Trophoblast cell (in vitro differentiated cells and primary cell): ENCODE results near the gene SPOCK1.

Experiments
- DNase-seq, 2 donors: peaks; one replicate each; pipeline ENCODE4 v3.0.0-alpha.2; 2016
- H2AFZ ChIP-seq: 2 replicates; pipeline ENCODE4 v1.6.1; 2013; ENCODE audit warnings: low read length, moderate library complexity, mild to moderate bottlenecking; ENCODE audit not compliant: insufficient read depth, poor library complexity
- H2AK5ac ChIP-seq: 2 replicates; pipeline ENCODE4 v1.6.1; 2013; ENCODE audit warnings: mild to moderate bottlenecking, low read length
- H2BK120ac ChIP-seq: 2 replicates; pipeline ENCODE4 v1.6.1; 2013; ENCODE audit warnings: low read length, mild to moderate bottlenecking, moderate library complexity; ENCODE audit not compliant: insufficient read depth, poor library complexity
- H2BK12ac ChIP-seq: 2 replicates; pipeline ENCODE4 v1.6.1; 2013; ENCODE audit warnings: mild to moderate bottlenecking, low read length, moderate library complexity
- H2BK5ac ChIP-seq: 2 replicates; pipeline ENCODE4 v1.6.1; 2013; ENCODE audit warnings: low read length, low read depth, moderate library complexity, mild to moderate bottlenecking; ENCODE audit not compliant: poor library complexity
- H3K14ac ChIP-seq: 2 replicates; pipeline ENCODE4 v1.6.1; 2013; ENCODE audit warnings: mild to moderate bottlenecking, low read length
- H3K18ac ChIP-seq: 2 replicates; pipeline ENCODE4 v1.6.1; 2013; ENCODE audit warnings: mild to moderate bottlenecking, low read length
- H3K23ac ChIP-seq: 2 replicates; pipeline ENCODE4 v1.6.1; 2013; ENCODE audit warnings: low read length
- H3K27ac ChIP-seq: 2 replicates; pipeline ENCODE4 v1.5.1; 2013; ENCODE audit warnings: low read depth, mild to moderate bottlenecking, inconsistent platforms, low read length, moderate library complexity
- H3K27me3 ChIP-seq: 2 replicates; pipeline ENCODE4 v1.6.1; 2013; ENCODE audit warnings: inconsistent platforms, mild to moderate bottlenecking, low read length, moderate library complexity; ENCODE audit not compliant: insufficient read depth
- H3K36me3 ChIP-seq, 2 experiments: 1 replicate in 1 of 2; 2 replicates in 1 of 2; pipeline ENCODE4 v1.6.1; 2013; ENCODE audit warnings: low read length in 2 of 2, mild to moderate bottlenecking in 2 of 2, moderate library complexity in 1 of 2; ENCODE audit not compliant: insufficient read depth in 2 of 2, control insufficient read depth in 1 of 2
- H3K4ac ChIP-seq: 2 replicates; pipeline ENCODE4 v1.6.1; 2013; ENCODE audit warnings: low read depth, mild to moderate bottlenecking, low read length, moderate library complexity
- H3K4me1 ChIP-seq, 2 experiments: 1 replicate in 1 of 2; 2 replicates in 1 of 2; pipeline ENCODE4 v1.6.1; 2013; ENCODE audit warnings: low read length in 2 of 2, mild to moderate bottlenecking in 2 of 2, moderate library complexity in 1 of 2; ENCODE audit not compliant: insufficient read depth in 2 of 2, control insufficient read depth in 1 of 2
- H3K4me2 ChIP-seq: 2 replicates; pipeline ENCODE4 v1.6.1; 2013; ENCODE audit warnings: inconsistent platforms, mild to moderate bottlenecking, low read length, moderate library complexity
- H3K4me3 ChIP-seq: 2 replicates; pipeline ENCODE4 v1.5.1; 2013; ENCODE audit warnings: mild to moderate bottlenecking, low read depth, low read length, inconsistent platforms
- H3K79me1 ChIP-seq: one replicate; pipeline ENCODE4 v1.6.1; 2013; ENCODE audit warnings: low read length
- H3K79me2 ChIP-seq: 2 replicates; pipeline ENCODE4 v1.6.1; 2013; ENCODE audit warnings: low read length, mild to moderate bottlenecking; ENCODE audit not compliant: control insufficient read depth, insufficient read depth, poor library complexity
- H3K9ac ChIP-seq: 2 replicates; pipeline ENCODE4 v1.6.1; 2013; ENCODE audit warnings: mild to moderate bottlenecking, low read length
- H3K9me3 ChIP-seq: 2 replicates; pipeline ENCODE4 v1.6.1; 2013; ENCODE audit warnings: low read depth, mild to moderate bottlenecking, control low read depth, inconsistent platforms, low read length; ENCODE audit not compliant: insufficient read depth
- H4K12ac ChIP-seq: 2 replicates; pipeline ENCODE4 v1.6.1; 2013; ENCODE audit warnings: low read depth, mild to moderate bottlenecking, low read length, moderate library complexity
- H4K8ac ChIP-seq: 2 replicates; pipeline ENCODE4 v1.6.1; 2013; ENCODE audit warnings: low read depth, mild to moderate bottlenecking, low read length, moderate library complexity
- H4K91ac ChIP-seq: one replicate; pipeline ENCODE4 v1.6.1; 2013; ENCODE audit warnings: low read depth, mild to moderate bottlenecking, low read length, moderate library complexity
- WGBS: extraction: QIAGEN DNeasy Blood & Tissue Kit; methylation state at CpG from one replicate; pipeline ENCODE4 v1.1.7; 2013; ENCODE audit warnings: missing lambda C conversion rate; ENCODE audit not compliant: insufficient read length, insufficient coverage; ENCODE audit errors: extremely low coverage; 5-methylcytosine and 5-hydroxymethylcytosine counted together

SPOCK1 gene

GRCh38 chr5:137142764-137143605, 356.1 kb downstream of the SPOCK1 start:
- H3K9ac ChIP-seq: no peak overlapping the region
- no CpG with 5 or more reads among the region's 7 CpGs for WGBS

GRCh38 chr5:137142346-137142745, 356.8 kb downstream of the SPOCK1 start:
- WGBS: no CpG with 5 or more reads among the region's 3 CpGs
- H3K23ac ChIP-seq: no peak overlapping the region
- H2BK12ac ChIP-seq: no peak overlapping the region

More at GRCh38 chr5:137142764-137143605, 356.1 kb downstream of the SPOCK1 start:
- no peak overlapping the region for H4K12ac ChIP-seq
- no peak overlapping the region for H2BK5ac ChIP-seq
- no peak overlapping the region for H3K18ac ChIP-seq
- H3K36me3 ChIP-seq: no peaks in the 10 kb centered on the region
- H2BK12ac ChIP-seq: no peak overlapping the region
- H2AK5ac ChIP-seq: no peak overlapping the region
- no peaks in the 10 kb centered on the region for H3K4me1 ChIP-seq
- no peak overlapping the region for H4K91ac ChIP-seq
- H3K4ac ChIP-seq: no peak overlapping the region
- H3K4me3 ChIP-seq: no peak overlapping the region
- no peak overlapping the region for H2AFZ ChIP-seq
- no peak overlapping the region for H3K27ac ChIP-seq
- H2BK120ac ChIP-seq: no peak overlapping the region
- H3K14ac ChIP-seq: no peak overlapping the region
- no peak overlapping the region for H3K23ac ChIP-seq
- no peak overlapping the region for H3K4me2 ChIP-seq
- H3K79me1 ChIP-seq: no peaks in the 10 kb centered on the region
- H3K79me2 ChIP-seq: no peaks in the 10 kb centered on the region
- H3K9me3 ChIP-seq: no peaks in the 10 kb centered on the region
- DNase-seq: no peak
- H3K27me3 ChIP-seq: no peaks in the 10 kb centered on the region
- no peak overlapping the region for H4K8ac ChIP-seq

GRCh38 chr5:137141779-137142178, 357.3 kb downstream of the SPOCK1 start:
- H4K91ac ChIP-seq: no peak overlapping the region
- DNase-seq: no peak
- no peak overlapping the region for H2AK5ac ChIP-seq
- no peak overlapping the region for H3K4ac ChIP-seq
- no peak overlapping the region for H4K12ac ChIP-seq
- H3K9ac ChIP-seq: no peak overlapping the region
- H3K27me3 ChIP-seq: no peaks in the 10 kb centered on the region
- H3K79me2 ChIP-seq: no peaks in the 10 kb centered on the region
- no peaks in the 10 kb centered on the region for H3K79me1 ChIP-seq
- WGBS: no CpG with 5 or more reads among the region's 3 CpGs
- no peak overlapping the region for H3K14ac ChIP-seq
- H3K36me3 ChIP-seq: no peaks in the 10 kb centered on the region
- no peak overlapping the region for H3K18ac ChIP-seq
- H2AFZ ChIP-seq: no peak overlapping the region
- no peak overlapping the region for H3K4me2 ChIP-seq
- H3K4me1 ChIP-seq: no peaks in the 10 kb centered on the region
- no peak overlapping the region for H3K4me3 ChIP-seq
- H3K9me3 ChIP-seq: no peaks in the 10 kb centered on the region
- no peak overlapping the region for H2BK5ac ChIP-seq
- no peak overlapping the region for H2BK12ac ChIP-seq
- H3K23ac ChIP-seq: no peak overlapping the region
- H3K27ac ChIP-seq: no peak overlapping the region
- H2BK120ac ChIP-seq: no peak overlapping the region
- no peak overlapping the region for H4K8ac ChIP-seq

More at GRCh38 chr5:137142346-137142745, 356.8 kb downstream of the SPOCK1 start:
- Histone ChIP-seq H3K4me2 (no peak overlapping the region), H3K4ac (no peak overlapping the region), H3K9ac (no peak overlapping the region), H3K9me3 (no peaks in the 10 kb centered on the region), H3K14ac (no peak overlapping the region), H3K36me3 (no peaks in the 10 kb centered on the region), H3K4me1 (no peaks in the 10 kb centered on the region), H3K27ac (no peak overlapping the region), H3K79me1 (no peaks in the 10 kb centered on the region), H3K4me3 (no peak overlapping the region), H3K79me2 (no peaks in the 10 kb centered on the region), H2BK5ac (no peak overlapping the region), H2BK120ac (no peak overlapping the region), H4K12ac (no peak overlapping the region), H3K27me3 (no peaks in the 10 kb centered on the region), H4K91ac (no peak overlapping the region), H2AFZ (no peak overlapping the region), H4K8ac (no peak overlapping the region), H2AK5ac (no peak overlapping the region), H3K18ac (no peak overlapping the region)
- no peak for DNase-seq

- Histone ChIP-seq H3K9me3 (no peaks in the 10 kb centered on the region), H3K27ac (no peak overlapping the region), H2BK5ac (no peak overlapping the region), H2AFZ (no peak overlapping the region), H3K4me2 (no peak overlapping the region), H3K4me3 (no peak overlapping the region), H3K27me3 (no peaks in the 10 kb centered on the region), H3K14ac (no peak overlapping the region), H3K23ac (no peak overlapping the region), H2BK120ac (no peak overlapping the region), H2AK5ac (no peak overlapping the region), H3K79me2 (no peaks in the 10 kb centered on the region), H3K4me1 (no peaks in the 10 kb centered on the region), H3K36me3 (no peaks in the 10 kb centered on the region), H4K12ac (no peak overlapping the region), H4K8ac (no peak overlapping the region), H3K9ac (no peak overlapping the region), H3K4ac (no peak overlapping the region), H3K18ac (no peak overlapping the region), H2BK12ac (no peak overlapping the region), H4K91ac (no peak overlapping the region), H3K79me1 (no peaks in the 10 kb centered on the region)
- no CpG with 5 or more reads among the region's 3 CpGs for WGBS
- no peak for DNase-seq
These were observed 362.0 kb downstream of the SPOCK1 start for GRCh38 chr5:137136991-137137632.
